Mesendoderm (in vitro differentiated cells): ENCODE results near the gene CALCR.

Experiments used
- DNase-seq: peaks from one replicate; pipeline ENCODE4 v3.0.0; 2013
- H2AK5ac ChIP-seq: 2 replicates; pipeline ENCODE4 v1.6.1; 2013; ENCODE audit warnings: low read length, inconsistent platforms
- H2BK120ac ChIP-seq: 2 replicates; pipeline ENCODE4 v1.6.1; 2013; ENCODE audit warnings: low read depth, mild to moderate bottlenecking, low read length, moderate library complexity, mixed read lengths
- H2BK15ac ChIP-seq: replicated peaks from 2 replicates; pipeline ENCODE4 v1.6.1; 2013; ENCODE audit warnings: low read depth, mild to moderate bottlenecking, moderate library complexity
- H2BK5ac ChIP-seq: 2 replicates; pipeline ENCODE4 v1.6.1; 2013; ENCODE audit warnings: low read length, inconsistent platforms
- H3K18ac ChIP-seq: 2 replicates; pipeline ENCODE4 v1.6.1; 2013; ENCODE audit warnings: mild to moderate bottlenecking, low read length, mixed read lengths
- H3K23ac ChIP-seq: one replicate; pipeline ENCODE4 v1.6.1; 2013; ENCODE audit warnings: low read length
- H3K27ac ChIP-seq: 2 replicates; pipeline ENCODE4 v1.5.1; 2013; ENCODE audit warnings: low read depth, mild to moderate bottlenecking, inconsistent platforms, low read length, moderate library complexity
- H3K27me3 ChIP-seq: 2 replicates; pipeline ENCODE4 v1.6.1; 2013; ENCODE audit warnings: low read length, control low read depth, mild to moderate bottlenecking, inconsistent platforms; ENCODE audit not compliant: insufficient read depth, poor library complexity
- H3K36me3 ChIP-seq: 2 replicates; pipeline ENCODE4 v1.6.1; 2013; ENCODE audit warnings: low read length, inconsistent platforms; ENCODE audit not compliant: control insufficient read depth, insufficient read depth
- H3K4ac ChIP-seq: one replicate; pipeline ENCODE4 v1.6.1; 2013; ENCODE audit warnings: low read depth, mild to moderate bottlenecking, low read length, moderate library complexity
- H3K4me1 ChIP-seq: 2 replicates; pipeline ENCODE4 v1.6.1; 2013; ENCODE audit warnings: low read depth, low read length, inconsistent platforms; ENCODE audit not compliant: control insufficient read depth
- H3K4me2 ChIP-seq: 2 replicates; pipeline ENCODE4 v1.6.1; 2013; ENCODE audit warnings: low read length
- H3K4me3 ChIP-seq: 2 replicates; pipeline ENCODE4 v1.5.1; 2013; ENCODE audit warnings: mild to moderate bottlenecking, low read length
- H3K56ac ChIP-seq: one replicate; pipeline ENCODE4 v1.6.1; 2013; ENCODE audit warnings: low read length
- H3K79me1 ChIP-seq: 2 replicates; pipeline ENCODE4 v1.6.1; 2013; ENCODE audit warnings: low read length, inconsistent platforms
- H3K79me2 ChIP-seq: 2 replicates; pipeline ENCODE4 v1.6.1; 2013; ENCODE audit warnings: mild to moderate bottlenecking, low read length; ENCODE audit not compliant: control insufficient read depth, insufficient read depth
- H3K9ac ChIP-seq: 2 replicates; pipeline ENCODE4 v1.6.1; 2013; ENCODE audit warnings: low read length, inconsistent platforms
- H4K5ac ChIP-seq: one replicate; pipeline ENCODE4 v1.6.1; 2013; ENCODE audit warnings: low read length
- H4K8ac ChIP-seq: one replicate; pipeline ENCODE4 v1.6.1; 2013; ENCODE audit warnings: low read depth, mild to moderate bottlenecking, control low read depth, low read length, moderate library complexity
- WGBS: extraction: QIAGEN DNeasy Blood & Tissue Kit; methylation state at CpG from one replicate; pipeline ENCODE4 v1.1.7; 2013; ENCODE audit warnings: low lambda C conversion rate, missing lambda C conversion rate; ENCODE audit not compliant: insufficient coverage; ENCODE audit errors: extremely low coverage; 5-methylcytosine and 5-hydroxymethylcytosine counted together

The CALCR gene

DNA sequence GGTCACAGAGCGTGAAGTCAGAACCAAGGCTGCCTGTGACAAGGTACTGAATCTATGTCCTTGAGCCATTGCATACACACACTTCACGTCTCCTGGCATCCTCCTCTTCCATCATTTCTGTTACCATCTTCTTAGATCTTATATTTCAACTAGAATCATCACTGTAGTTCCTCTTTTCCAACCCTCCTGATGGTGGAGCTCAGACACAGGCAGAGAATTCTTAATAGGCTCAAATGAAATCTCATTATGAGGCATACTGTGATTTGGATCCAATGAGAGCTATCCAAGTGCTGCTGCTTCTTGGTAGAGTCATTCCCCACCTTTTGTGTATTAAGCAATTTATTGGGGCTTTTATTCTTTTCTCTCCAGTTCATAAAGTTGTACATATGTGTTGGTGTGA lies 113.2 kb downstream of the CALCR start:
- no peak overlapping the region for H4K8ac ChIP-seq
- H3K18ac ChIP-seq, result no peak overlapping the region
- peak; percentile 29 for DNase-seq
- no peaks in the 10 kb centered on the region for H3K27me3 ChIP-seq
- H2BK5ac ChIP-seq, result no peak overlapping the region
- H2BK15ac ChIP-seq, result no peak overlapping the region
- H2AK5ac ChIP-seq, result no peak overlapping the region
- no peak overlapping the region for H3K4me3 ChIP-seq
- no peaks in the 10 kb centered on the region for H3K79me1 ChIP-seq
- H3K9ac ChIP-seq, result no peak overlapping the region
- H3K4me1 ChIP-seq, result no peaks in the 10 kb centered on the region
- H3K27ac ChIP-seq, result no peak overlapping the region
- H3K79me2 ChIP-seq, result no peaks in the 10 kb centered on the region
- H4K5ac ChIP-seq, result no peak overlapping the region
- no peak overlapping the region for H3K4me2 ChIP-seq
- no CpG with 5 or more reads among the region's 2 CpGs for WGBS
- H2BK120ac ChIP-seq, result no peak overlapping the region
- no peak overlapping the region for H3K4ac ChIP-seq
- H3K56ac ChIP-seq, result no peak overlapping the region
- H3K23ac ChIP-seq, result no peak overlapping the region
- H3K36me3 ChIP-seq, result no peaks in the 10 kb centered on the region

DNA sequence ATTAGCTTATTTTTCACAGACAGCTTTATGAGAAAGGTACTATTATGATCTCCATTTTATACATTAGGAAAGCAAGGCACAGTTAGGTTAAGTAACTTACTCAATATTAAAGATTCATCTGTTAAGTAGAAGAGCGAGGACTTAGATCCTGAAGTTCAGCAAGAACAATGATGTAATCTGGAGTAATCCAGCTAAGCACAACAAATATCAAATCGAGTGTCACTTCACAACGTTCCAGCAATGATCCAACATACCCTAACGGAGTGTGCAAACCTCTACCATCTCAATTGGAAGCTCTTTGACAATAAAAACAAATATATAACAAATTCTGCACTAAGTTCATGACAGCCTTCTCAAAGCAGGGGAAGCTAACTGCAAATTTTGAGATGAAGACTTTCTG lies 121.3 kb downstream of the CALCR start:
- H3K4ac ChIP-seq, result no peak overlapping the region
- no peak overlapping the region for H3K18ac ChIP-seq
- no peak overlapping the region for H2BK15ac ChIP-seq
- H3K4me2 ChIP-seq, result no peak overlapping the region
- no peak overlapping the region for H3K23ac ChIP-seq
- H3K79me1 ChIP-seq, result no peaks in the 10 kb centered on the region
- no peak overlapping the region for H2BK5ac ChIP-seq
- no peak overlapping the region for H4K8ac ChIP-seq
- no peak overlapping the region for H2BK120ac ChIP-seq
- WGBS, result no CpG with 5 or more reads among the region's 4 CpGs
- no peak overlapping the region for H3K9ac ChIP-seq
- no peaks in the 10 kb centered on the region for H3K79me2 ChIP-seq
- no peak overlapping the region for H4K5ac ChIP-seq
- no peak overlapping the region for H2AK5ac ChIP-seq
- no peaks in the 10 kb centered on the region for H3K4me1 ChIP-seq
- no peaks in the 10 kb centered on the region for H3K27me3 ChIP-seq
- H3K4me3 ChIP-seq, result no peak overlapping the region
- DNase-seq, result no peak
- H3K36me3 ChIP-seq, result no peaks in the 10 kb centered on the region
- no peak overlapping the region for H3K27ac ChIP-seq
- H3K56ac ChIP-seq, result no peak overlapping the region

- no peak overlapping the region for H3K18ac ChIP-seq
- H3K36me3 ChIP-seq, result no peaks in the 10 kb centered on the region
- no peak overlapping the region for H3K27ac ChIP-seq
- no CpG with 5 or more reads among the region's 1 CpG for whole genome bisulfite sequencing
- H3K4me1 ChIP-seq, result no peaks in the 10 kb centered on the region
- H4K8ac ChIP-seq, result no peak overlapping the region
- H4K5ac ChIP-seq, result no peak overlapping the region
- H3K23ac ChIP-seq, result no peak overlapping the region
- no peak overlapping the region for H2BK5ac ChIP-seq
- no peak overlapping the region for H2AK5ac ChIP-seq
- no peaks in the 10 kb centered on the region for H3K79me1 ChIP-seq
- H2BK120ac ChIP-seq, result no peak overlapping the region
- H3K4me3 ChIP-seq, result no peak overlapping the region
- no peaks in the 10 kb centered on the region for H3K27me3 ChIP-seq
- no peak for DNase-seq
- H2BK15ac ChIP-seq, result no peak overlapping the region
- no peak overlapping the region for H3K4me2 ChIP-seq
- no peak overlapping the region for H3K9ac ChIP-seq
- H3K79me2 ChIP-seq, result no peaks in the 10 kb centered on the region
- no peak overlapping the region for H3K56ac ChIP-seq
- H3K4ac ChIP-seq, result no peak overlapping the region
Observed at GRCh38 chr7:93448176-93448575, 126.3 kb downstream of the CALCR start.

DNA sequence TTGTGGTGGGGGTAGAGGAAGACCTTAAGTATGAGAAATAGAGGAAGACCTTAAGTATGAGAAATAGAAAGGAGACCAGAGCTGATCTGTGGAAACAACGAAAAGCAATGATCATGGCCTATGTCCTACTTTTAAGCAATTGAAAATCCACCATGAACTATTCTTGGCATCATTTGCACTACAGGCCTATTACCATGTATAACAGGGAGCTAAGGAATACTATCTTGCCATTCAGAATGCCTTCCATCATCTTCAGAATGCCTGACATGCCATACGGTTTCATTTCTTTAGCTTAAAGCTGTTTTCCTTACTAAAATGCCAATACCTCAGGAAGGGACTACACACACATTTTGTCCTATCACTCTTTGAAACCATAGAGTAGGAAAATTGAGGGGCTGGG lies 127.0 kb downstream of the CALCR start:
- Histone ChIP-seq H3K4me1 (no peaks in the 10 kb centered on the region), H2BK15ac (no peak overlapping the region), H3K27me3 (no peaks in the 10 kb centered on the region), H3K36me3 (no peaks in the 10 kb centered on the region), H3K23ac (no peak overlapping the region), H4K5ac (no peak overlapping the region), H2AK5ac (no peak overlapping the region), H3K4me3 (no peak overlapping the region), H2BK5ac (no peak overlapping the region), H3K79me1 (no peaks in the 10 kb centered on the region), H3K27ac (no peak overlapping the region), H3K79me2 (no peaks in the 10 kb centered on the region), H4K8ac (no peak overlapping the region), H3K9ac (no peak overlapping the region), H3K4ac (no peak overlapping the region), H3K18ac (no peak overlapping the region), H3K4me2 (no peak overlapping the region), H3K56ac (no peak overlapping the region), H2BK120ac (no peak overlapping the region)
- no peak for DNase-seq
- WGBS, result no CpG with 5 or more reads among the region's 2 CpGs

- no peak overlapping the region for H3K18ac ChIP-seq
- no peaks in the 10 kb centered on the region for H3K27me3 ChIP-seq
- H3K27ac ChIP-seq, result no peak overlapping the region
- no peak overlapping the region for H4K5ac ChIP-seq
- no peak overlapping the region for H2BK5ac ChIP-seq
- no peak overlapping the region for H3K56ac ChIP-seq
- no peaks in the 10 kb centered on the region for H3K36me3 ChIP-seq
- no peak overlapping the region for H3K23ac ChIP-seq
- no CpG with 5 or more reads among the region's 6 CpGs for WGBS
- H3K4me2 ChIP-seq, result no peak overlapping the region
- no peaks in the 10 kb centered on the region for H3K4me1 ChIP-seq
- DNase-seq, result peak; percentile 71
- no peak overlapping the region for H2BK15ac ChIP-seq
- no peak overlapping the region for H3K4me3 ChIP-seq
- H2BK120ac ChIP-seq, result no peak overlapping the region
- no peak overlapping the region for H2AK5ac ChIP-seq
- no peaks in the 10 kb centered on the region for H3K79me2 ChIP-seq
- H3K79me1 ChIP-seq, result no peaks in the 10 kb centered on the region
- no peak overlapping the region for H3K9ac ChIP-seq
- no peak overlapping the region for H3K4ac ChIP-seq
- H4K8ac ChIP-seq, result no peak overlapping the region
Observed at GRCh38 chr7:93442478-93443224, 131.9 kb downstream of the CALCR start.

GRCh38 chr7:93435791-93436190 lies 138.7 kb downstream of the CALCR start:
- Histone ChIP-seq H4K5ac (no peak overlapping the region), H3K4ac (no peak overlapping the region), H2BK120ac (no peak overlapping the region), H3K23ac (no peak overlapping the region), H3K4me2 (no peak overlapping the region), H3K79me2 (no peaks in the 10 kb centered on the region), H3K27me3 (no peaks in the 10 kb centered on the region), H2BK5ac (no peak overlapping the region), H2BK15ac (no peak overlapping the region), H4K8ac (no peak overlapping the region), H3K4me3 (no peak overlapping the region), H3K27ac (no peak overlapping the region), H3K36me3 (no peaks in the 10 kb centered on the region), H3K9ac (no peak overlapping the region), H3K4me1 (no peaks in the 10 kb centered on the region), H2AK5ac (no peak overlapping the region), H3K18ac (no peak overlapping the region), H3K56ac (no peak overlapping the region), H3K79me1 (no peaks in the 10 kb centered on the region)
- WGBS, result no CpG with 5 or more reads among the region's 6 CpGs
- no peak for DNase-seq
